NCI-H446 (cell line): ENCODE results near the gene PCBP3.

Experiments
- DNase-seq, 2 experiments: peaks; one replicate each; lab custom pipeline; 2025; lab: John Stamatoyannopoulos, UW

Gene PCBP3

DNA sequence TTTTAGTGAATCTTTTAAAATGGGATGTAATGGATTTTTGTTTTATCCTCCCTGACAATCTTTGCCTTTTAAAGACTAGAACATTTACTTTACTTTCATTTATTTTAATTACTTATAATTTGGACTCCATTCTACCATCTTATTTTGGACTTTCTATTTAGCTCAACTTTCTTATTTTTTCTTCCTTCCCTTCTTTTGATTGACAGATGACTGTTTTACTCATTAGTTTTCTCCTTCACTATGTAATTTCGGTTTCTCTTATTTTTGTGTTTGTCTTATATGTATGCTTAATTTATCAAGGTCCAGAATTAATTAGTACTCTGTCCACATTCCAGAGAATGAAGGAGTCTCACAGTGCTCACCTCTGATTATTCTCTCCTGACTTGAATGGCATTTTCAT is 109.9 kb downstream of the PCBP3 start:
- DNase-seq: no peak

DNA sequence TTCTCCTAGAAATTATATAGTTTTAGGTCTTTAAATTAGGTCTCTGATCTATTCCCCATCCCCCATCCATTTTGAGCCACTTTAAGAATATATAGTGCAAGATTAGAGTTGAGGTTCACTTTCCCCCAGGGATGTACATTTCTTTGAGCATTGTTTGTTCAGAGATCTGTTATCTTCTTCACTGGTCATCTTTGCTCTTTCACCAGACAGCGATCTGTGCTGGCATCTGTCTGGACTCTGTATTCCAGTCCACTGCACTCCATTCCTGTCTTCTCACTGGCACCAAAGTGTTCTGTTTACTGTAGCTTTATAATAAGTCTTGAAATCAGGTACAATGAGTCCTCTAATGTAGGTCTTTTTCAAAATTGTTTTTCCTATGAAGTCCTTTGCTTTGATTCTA is 112.5 kb downstream of the PCBP3 start:
- DNase-seq: no peak

DNA sequence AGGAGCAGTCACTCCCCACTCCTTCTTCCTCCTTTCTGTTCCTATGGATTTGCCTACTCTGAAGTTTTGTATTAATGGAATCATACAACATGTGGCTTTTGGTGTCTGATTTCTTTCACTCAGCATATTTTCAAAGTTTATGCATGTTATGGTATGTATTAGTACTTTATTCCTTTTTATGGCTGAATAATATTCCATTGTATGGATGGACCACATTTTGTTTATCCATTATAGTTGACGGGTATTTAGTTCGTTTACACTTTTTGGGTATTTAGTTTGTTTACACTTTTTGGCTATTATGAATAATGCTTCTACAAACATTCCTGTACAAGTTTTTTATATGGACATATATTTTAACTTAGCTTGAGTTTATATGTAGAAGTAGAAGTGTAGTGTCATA is 113.1 kb downstream of the PCBP3 start:
- no peak for DNase-seq

GRCh38 chr21:45761704-45762103 is 118.2 kb downstream of the PCBP3 start:
- no peak for DNase-seq

- DNase-seq: no peak
These were observed 119.5 kb downstream of the PCBP3 start for GRCh38 chr21:45763074-45763473.

- no peak for DNase-seq
These were observed 120.0 kb downstream of the PCBP3 start for GRCh38 chr21:45763506-45763905.

GRCh38 chr21:45764792-45765191 is 121.3 kb downstream of the PCBP3 start:
- DNase-seq: no peak

DNA sequence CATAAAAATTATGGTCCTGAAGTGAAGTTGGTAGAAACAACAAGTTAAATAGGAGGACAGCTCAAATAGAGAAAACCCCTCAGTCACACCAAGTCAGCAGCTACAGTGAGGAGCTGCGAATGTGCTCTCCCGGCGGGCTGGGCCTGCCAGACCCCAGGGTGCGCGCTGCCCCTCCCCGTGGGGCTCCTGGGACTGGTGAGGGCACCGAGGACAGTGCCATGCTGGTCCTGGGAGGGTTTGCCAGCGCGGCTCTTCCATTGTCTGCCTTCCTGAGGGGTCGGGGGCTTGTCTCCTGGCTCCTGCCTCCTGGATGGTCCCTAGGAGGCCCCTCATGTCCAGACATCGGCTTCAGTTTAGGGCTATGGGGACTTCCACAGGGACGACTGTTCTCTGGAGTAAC is 121.8 kb downstream of the PCBP3 start:
- no peak for DNase-seq

- no peak for DNase-seq
These were observed 122.5 kb downstream of the PCBP3 start for GRCh38 chr21:45766055-45766454.

- no peak for DNase-seq
These were observed 123.0 kb downstream of the PCBP3 start for GRCh38 chr21:45766501-45766900.

- DNase-seq: no peak
These were observed 123.8 kb downstream of the PCBP3 start for GRCh38 chr21:45767071-45768006.

DNA sequence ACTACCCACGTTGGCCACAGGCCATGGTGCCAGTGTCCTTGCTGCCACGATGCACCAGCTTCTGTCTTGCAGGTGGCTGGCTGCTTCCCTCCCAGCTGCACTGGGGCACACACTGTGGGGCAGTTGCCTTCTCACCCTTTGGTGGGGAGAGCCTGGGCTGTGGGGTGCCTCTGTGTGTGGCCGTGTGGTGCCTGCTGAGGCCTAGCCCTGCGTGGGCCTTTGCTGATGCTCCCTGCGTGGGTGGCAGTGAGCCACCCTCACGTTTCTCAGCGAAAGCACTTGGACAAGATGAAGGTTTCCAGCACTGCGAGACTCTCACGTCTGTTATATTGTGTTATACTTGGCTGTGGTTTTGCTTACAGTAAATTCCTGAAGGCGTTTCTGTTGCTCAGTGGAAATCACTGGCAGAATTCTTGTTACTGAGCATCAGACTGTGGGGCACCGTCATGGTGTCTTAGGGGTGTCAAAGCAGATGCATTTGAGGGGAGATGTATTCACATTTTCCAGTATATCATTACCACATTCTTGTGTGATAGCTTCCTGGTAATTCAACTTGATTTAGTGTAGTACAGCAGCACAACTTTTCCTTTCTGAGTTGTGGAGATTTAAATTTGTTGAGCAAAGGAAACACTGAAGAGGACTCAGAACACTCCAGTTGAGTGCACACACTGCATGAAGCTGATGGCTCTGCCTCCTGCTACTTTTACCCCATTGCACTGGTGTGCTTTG is 124.7 kb downstream of the PCBP3 start:
- DNase-seq: peak in 1 of 2 experiments; percentile 5

GRCh38 chr21:45768740-45769048 is 125.2 kb downstream of the PCBP3 start:
- DNase-seq: no peak

DNA sequence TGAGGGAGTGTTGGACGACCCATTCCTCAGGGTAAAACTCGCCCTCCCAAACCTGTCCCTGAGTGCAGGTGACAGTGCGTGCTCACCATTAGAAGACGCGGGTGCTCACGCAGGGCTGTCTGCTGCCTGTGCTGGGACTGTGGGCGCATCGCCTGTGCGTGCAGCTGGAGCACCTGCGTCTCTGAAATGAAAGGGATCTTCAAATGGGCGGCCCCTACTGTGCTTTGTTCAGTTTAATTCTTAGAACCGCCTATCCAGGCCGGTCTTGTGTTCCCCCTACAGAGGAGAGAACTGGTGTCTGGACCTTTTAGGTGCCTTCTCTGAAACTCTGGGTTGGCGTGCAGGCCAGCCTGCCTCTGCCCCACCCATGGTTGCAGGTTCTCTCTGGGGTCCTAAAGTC is 125.8 kb downstream of the PCBP3 start:
- DNase-seq: no peak

DNA sequence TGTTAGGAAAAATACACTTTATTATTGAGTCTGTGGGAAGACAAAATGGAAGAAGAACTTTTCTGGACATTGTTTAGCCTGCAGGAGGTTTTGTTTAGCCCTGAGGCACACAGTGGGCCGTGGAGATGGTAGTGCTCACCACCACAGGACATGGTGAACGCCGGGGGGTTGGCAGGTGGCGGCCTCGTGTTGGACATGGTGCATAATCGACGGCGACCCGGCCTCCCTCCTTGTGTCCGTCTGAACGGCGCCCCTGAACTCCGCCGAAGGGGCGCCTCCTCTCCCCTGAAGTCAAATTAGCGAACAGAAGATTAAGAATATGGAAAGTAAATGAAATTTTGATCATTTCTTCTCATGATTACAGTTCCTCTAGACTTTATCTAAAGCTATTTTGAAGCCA is 126.4 kb downstream of the PCBP3 start:
- DNase-seq: no peak

GRCh38 chr21:45772180-45772579 is 128.7 kb downstream of the PCBP3 start:
- DNase-seq: no peak

DNA sequence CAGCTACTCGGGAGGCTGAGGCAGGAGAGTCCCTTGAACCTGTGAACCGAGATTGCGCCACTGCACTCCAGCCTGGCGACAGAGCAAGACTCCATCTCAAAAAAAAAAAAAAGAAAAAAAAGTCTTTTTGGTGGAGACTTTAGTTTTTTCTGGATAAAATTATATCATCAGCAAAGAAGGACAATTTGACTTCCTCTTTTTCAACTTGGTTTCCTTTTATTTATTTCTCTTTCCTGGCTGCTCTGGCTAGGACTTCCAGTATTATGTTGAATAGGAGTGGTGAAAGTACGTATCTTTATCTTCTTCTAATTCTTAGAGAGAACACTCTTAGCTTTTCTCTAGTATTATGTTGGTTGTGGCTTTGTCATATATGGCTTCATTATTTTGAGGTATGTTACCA is 130.8 kb downstream of the PCBP3 start:
- no peak for DNase-seq

GRCh38 chr21:45776971-45777370 is 133.4 kb downstream of the PCBP3 start:
- DNase-seq: no peak

DNA sequence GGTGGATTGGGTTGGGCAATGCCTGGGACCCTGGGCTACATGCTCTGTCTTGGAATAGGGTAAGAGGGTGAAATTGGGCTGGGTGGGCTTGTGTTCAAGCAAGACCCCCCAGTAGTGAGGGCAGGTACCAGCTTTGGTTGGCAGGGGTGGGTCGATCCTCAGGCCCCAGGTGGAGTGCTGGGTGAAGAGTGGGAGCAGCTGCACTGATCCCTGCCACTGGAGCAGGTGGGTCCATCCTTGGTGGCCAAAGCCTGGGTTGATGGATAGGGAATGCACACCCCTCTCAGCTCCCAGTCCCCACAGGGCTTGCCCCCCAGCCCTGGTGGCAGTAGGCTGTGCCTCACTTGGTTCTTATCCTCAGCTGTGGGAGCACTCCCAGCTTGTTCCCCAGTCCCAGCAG is 135.2 kb downstream of the PCBP3 start:
- no peak for DNase-seq

GRCh38 chr21:45779226-45779625 is 135.7 kb downstream of the PCBP3 start:
- DNase-seq: no peak

DNA sequence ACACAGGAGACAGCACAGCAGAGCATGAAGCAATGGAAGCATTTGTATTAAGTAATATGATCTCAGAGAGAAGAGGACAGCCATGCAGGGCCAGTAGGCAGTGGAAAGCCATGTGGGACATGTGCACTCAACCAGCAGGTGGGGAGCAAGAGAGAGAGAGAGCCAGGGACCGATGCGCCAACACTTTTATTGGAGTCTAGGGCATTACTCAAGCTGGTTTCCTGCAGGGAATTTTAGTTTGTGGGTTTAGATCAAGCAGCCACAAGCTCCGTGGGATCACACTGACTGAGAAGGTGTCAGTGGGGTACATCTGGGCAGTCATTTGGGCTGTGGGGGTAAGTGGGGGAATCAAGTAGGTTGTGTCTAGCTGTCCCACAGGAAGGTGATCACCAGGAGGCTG is 137.1 kb downstream of the PCBP3 start:
- no peak for DNase-seq

GRCh38 chr21:45781741-45782140 is 138.2 kb downstream of the PCBP3 start:
- DNase-seq: no peak

- DNase-seq: no peak
These were observed 143.1 kb downstream of the PCBP3 start for GRCh38 chr21:45786660-45787059.

- DNase-seq: no peak
These were observed 143.8 kb downstream of the PCBP3 start for GRCh38 chr21:45787371-45787770.
